Measurements from ENCODE around the gene SHISA5. TPM values are rescaled to one million over a fixed set of nuclear protein-coding genes. Genes with fewer than 3 reads are reported as not detected.

Gene SHISA5
- total and polyA plus RNA-seq, 2 of the 4 experiments (the other 2 are of a cell fraction), result 82.3 to 162 TPM

DNA sequence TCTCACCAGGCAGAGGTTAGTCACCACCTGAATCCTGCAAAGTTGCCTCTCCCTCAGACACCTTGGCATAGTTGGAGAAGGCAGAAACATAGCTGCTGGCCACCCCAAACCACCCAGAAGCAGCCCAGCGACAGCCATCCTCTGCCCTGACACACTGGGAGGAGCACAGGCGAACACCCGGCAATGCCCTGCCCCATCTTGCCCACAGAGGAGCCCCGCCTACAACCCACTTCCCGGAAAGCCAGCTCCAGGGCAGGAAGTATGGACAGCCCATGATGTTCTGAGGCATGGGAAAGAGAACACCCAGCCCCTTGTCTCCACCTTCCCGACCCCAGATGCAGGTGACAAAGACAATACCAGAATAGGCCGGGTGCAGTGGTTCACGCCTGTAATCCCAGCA is 12.6 kb upstream of the SHISA5 start:
- H2BK15ac ChIP-seq (ENCODE audit: low read depth, low read length), result no peak overlapping the region

More for the DNA sequence above, 12.6 kb upstream of the SHISA5 start:
- Histone ChIP-seq H3K56ac (ENCODE audit: extremely low read depth, insufficient read depth, low read length) (no peak overlapping the region), H3K4me3 (ENCODE audit: insufficient read depth, low read depth, low read length) (no peak overlapping the region), H2BK5ac (ENCODE audit: low read depth, low read length, poor library complexity, severe bottlenecking) (no peak overlapping the region), H3K36me3 (ENCODE audit: control insufficient read depth, insufficient read depth, low read length) (peaks cover 5% of the 10 kb centered on the region), H3K4me2 (ENCODE audit: low read depth, low read length) (no peak overlapping the region), H3K4me1 (ENCODE audit: control insufficient read depth, insufficient read depth, low read length) (0 out of 2 replicates have a peak, but pooled peaks cover 2% of the 10 kb centered on the region), H4K8ac (ENCODE audit: low read depth in 2 of 2, low read length in 2 of 2) (no peak overlapping the region), H4K5ac (ENCODE audit: low read depth, low read length) (no peak overlapping the region), H3K4ac (ENCODE audit: low read depth, low read length) (no peak overlapping the region), H2AK9ac (replicated peaks; ENCODE audit: low read depth, low read length, poor library complexity) (no peak overlapping the region), H3K79me1 (ENCODE audit: low read depth in 1 of 2, low read length in 2 of 2) (no peaks in the 10 kb centered on the region), H3K23ac (ENCODE audit: low read depth, low read length) (no peak overlapping the region), H2AFZ (replicated peaks; ENCODE audit: low read length, poor library complexity) (no peak overlapping the region), H4K20me1 (ENCODE audit: insufficient read depth, low read length) (no peaks in the 10 kb centered on the region), H3K9me3 (ENCODE audit: control insufficient read depth, insufficient read depth, low read length) (no peaks in the 10 kb centered on the region), H2BK20ac (ENCODE audit: low read depth, low read length) (no peak overlapping the region), H3K27ac (ENCODE audit: insufficient read depth, low read length) (no peak overlapping the region), H3K18ac (ENCODE audit: low read depth, low read length) (no peak overlapping the region), H3K9me1 (ENCODE audit: insufficient read depth, low read length) (no peaks in the 10 kb centered on the region), H3K27me3 (ENCODE audit: control insufficient read depth, insufficient read depth, low read length) (no peaks in the 10 kb centered on the region), H3K14ac (replicated peaks; ENCODE audit: low read depth, low read length) (no peak overlapping the region), H2BK120ac (ENCODE audit: low read depth, low read length) (no peak overlapping the region), H2AK5ac (ENCODE audit: low read depth, low read length) (no peak overlapping the region), H3K9ac (ENCODE audit: low read depth, low read length) (no peak overlapping the region), H4K91ac (ENCODE audit: insufficient read depth, low read depth, low read length) (no peak overlapping the region)
- in situ Hi-C loops (cut with MboI; ENCODE audit: low sequenced_read_pairs), result no loop called here
- dilution Hi-C loops (cut with HindIII; ENCODE audit: low sequenced_read_pairs, unreplicated experiment), result no loop called here
- ChIA-PET CTCF (no interaction called here), POLR2A (ENCODE audit: unreplicated experiment) (no interaction called here)
- WGBS, 2 experiments (ENCODE audit: extremely low coverage in 2 of 2, insufficient read length in 1 of 2), result 100% methylated on average over 1 of the region's 8 CpGs; no CpG with 5 or more reads in 1 of the 2 experiments
- ATAC-seq (ENCODE audit: low read depth) (no peak), DNase-seq (no peak)
- intact Hi-C loops (cut with micrococcal nuclease), result no loop called here
- TF ChIP-seq FOS (IDR thresholded peaks at IDR 0.05; ENCODE audit: low read depth, low read length), result no peak
- TF ChIP-seq RFX5 (IDR thresholded peaks at IDR 0.05; ENCODE audit: low read depth, low read length), result no peak
- no peak for TF ChIP-seq NFE2L2 (IDR thresholded peaks at IDR 0.05; ENCODE audit: low read depth, low read length)
- TF ChIP-seq, protein P1, sequence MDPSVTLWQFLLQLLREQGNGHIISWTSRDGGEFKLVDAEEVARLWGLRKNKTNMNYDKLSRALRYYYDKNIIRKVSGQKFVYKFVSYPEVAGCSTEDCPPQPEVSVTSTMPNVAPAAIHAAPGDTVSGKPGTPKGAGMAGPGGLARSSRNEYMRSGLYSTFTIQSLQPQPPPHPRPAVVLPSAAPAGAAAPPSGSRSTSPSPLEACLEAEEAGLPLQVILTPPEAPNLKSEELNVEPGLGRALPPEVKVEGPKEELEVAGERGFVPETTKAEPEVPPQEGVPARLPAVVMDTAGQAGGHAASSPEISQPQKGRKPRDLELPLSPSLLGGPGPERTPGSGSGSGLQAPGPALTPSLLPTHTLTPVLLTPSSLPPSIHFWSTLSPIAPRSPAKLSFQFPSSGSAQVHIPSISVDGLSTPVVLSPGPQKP (IDR thresholded peaks at IDR 0.05; ENCODE audit: borderline replicate concordance, low read depth, low read length), result no peak
- no peak for TF ChIP-seq MAFK (IDR thresholded peaks at IDR 0.05; ENCODE audit: low read depth, low read length)
- TF ChIP-seq RCOR1 (IDR thresholded peaks at IDR 0.05; ENCODE audit: insufficient replicate concordance, low read length), result no peak
- no peak for TF ChIP-seq SMC3 (IDR thresholded peaks at IDR 0.05; ENCODE audit: low read depth, low read length)
- TF ChIP-seq, protein P2, sequence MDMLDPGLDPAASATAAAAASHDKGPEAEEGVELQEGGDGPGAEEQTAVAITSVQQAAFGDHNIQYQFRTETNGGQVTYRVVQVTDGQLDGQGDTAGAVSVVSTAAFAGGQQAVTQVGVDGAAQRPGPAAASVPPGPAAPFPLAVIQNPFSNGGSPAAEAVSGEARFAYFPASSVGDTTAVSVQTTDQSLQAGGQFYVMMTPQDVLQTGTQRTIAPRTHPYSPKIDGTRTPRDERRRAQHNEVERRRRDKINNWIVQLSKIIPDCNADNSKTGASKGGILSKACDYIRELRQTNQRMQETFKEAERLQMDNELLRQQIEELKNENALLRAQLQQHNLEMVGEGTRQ (IDR thresholded peaks at IDR 0.05; ENCODE audit: low read depth, low read length), result no peak
- TF ChIP-seq CEBPB (IDR thresholded peaks at IDR 0.05; ENCODE audit: low read depth, low read length), result no peak
- no peak for TF ChIP-seq BHLHE40 (IDR thresholded peaks at IDR 0.05; ENCODE audit: low read depth, low read length)
- no peak for TF ChIP-seq MAZ (IDR thresholded peaks at IDR 0.05; ENCODE audit: borderline replicate concordance, low read depth, low read length)
- no peak for TF ChIP-seq POLR2A (IDR thresholded peaks at IDR 0.05; ENCODE audit: low read depth, low read length)
- no peak for TF ChIP-seq MXI1 (IDR thresholded peaks at IDR 0.05; ENCODE audit: borderline replicate concordance, low read depth, low read length)
- TF ChIP-seq RAD21 (IDR thresholded peaks at IDR 0.05; ENCODE audit: low read length), result no peak
- TF ChIP-seq, protein P3, sequence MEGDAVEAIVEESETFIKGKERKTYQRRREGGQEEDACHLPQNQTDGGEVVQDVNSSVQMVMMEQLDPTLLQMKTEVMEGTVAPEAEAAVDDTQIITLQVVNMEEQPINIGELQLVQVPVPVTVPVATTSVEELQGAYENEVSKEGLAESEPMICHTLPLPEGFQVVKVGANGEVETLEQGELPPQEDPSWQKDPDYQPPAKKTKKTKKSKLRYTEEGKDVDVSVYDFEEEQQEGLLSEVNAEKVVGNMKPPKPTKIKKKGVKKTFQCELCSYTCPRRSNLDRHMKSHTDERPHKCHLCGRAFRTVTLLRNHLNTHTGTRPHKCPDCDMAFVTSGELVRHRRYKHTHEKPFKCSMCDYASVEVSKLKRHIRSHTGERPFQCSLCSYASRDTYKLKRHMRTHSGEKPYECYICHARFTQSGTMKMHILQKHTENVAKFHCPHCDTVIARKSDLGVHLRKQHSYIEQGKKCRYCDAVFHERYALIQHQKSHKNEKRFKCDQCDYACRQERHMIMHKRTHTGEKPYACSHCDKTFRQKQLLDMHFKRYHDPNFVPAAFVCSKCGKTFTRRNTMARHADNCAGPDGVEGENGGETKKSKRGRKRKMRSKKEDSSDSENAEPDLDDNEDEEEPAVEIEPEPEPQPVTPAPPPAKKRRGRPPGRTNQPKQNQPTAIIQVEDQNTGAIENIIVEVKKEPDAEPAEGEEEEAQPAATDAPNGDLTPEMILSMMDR (conservative IDR thresholded peaks at IDR 0.05; ENCODE audit: low read depth, low read length), result no peak
- BruUV-seq (replicated peaks), result no TSS peak
